ENCODE data around the gene SEPTIN12. TPM values are rescaled to one million over a fixed set of nuclear protein-coding genes. Genes with fewer than 3 reads are reported as not detected.

Gene SEPTIN12
- polyA plus RNA-seq, 3 donors: not detected

DNA sequence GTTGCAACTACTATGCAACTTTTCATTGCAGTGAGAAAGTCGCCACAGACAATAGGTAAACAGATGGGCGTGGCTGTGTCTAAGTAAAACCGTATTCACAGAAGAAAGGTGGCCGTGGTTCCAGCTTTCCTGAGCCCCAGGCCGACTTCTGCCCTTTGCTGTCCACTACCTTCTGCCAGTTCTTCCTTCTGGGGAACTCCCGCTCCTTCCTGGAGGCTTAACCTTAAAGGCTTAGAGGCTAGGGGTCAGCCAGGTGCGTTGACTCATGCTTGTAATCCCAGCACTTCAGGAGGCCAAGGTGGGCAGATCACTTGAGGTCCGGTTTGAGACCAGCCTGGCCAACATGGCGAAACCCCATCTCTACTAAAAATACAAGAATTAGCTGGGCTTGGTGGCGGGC lies 2.1 kb upstream of the SEPTIN12 start:
- Mint-ChIP-seq H3K27me3 (ENCODE audit: low read depth in 3 of 3) (peaks cover 0 to 7% (median 5%) of the 10 kb centered on the region in 3 donors), H3K4me3 (no peak overlapping the region), H3K9me3 (peaks cover 0 to 2% (median 0%) of the 10 kb centered on the region in 7 donors), H3K27ac (no peak overlapping the region), H3K36me3 (peaks cover 0 to under 1% of the 10 kb centered on the region in 2 donors), H3K4me1 (peaks cover 3% of the 10 kb centered on the region)
- no peak overlapping the region for H3K9ac ChIP-seq (ENCODE audit: insufficient read depth, low read length, poor library complexity, severe bottlenecking)
- no peak for DNase-seq
- H3K4me1 ChIP-seq (ENCODE audit: control insufficient read depth in 1 of 2, insufficient read depth in 2 of 2, low read length in 2 of 2): no peaks in the 10 kb centered on the region
- no peak overlapping the region for H3K27ac ChIP-seq (ENCODE audit: low read depth in 1 of 2, low read length in 2 of 2)
- 92% methylated on average over 7 of the region's 10 CpGs for WGBS (ENCODE audit: insufficient coverage)
- H3K27me3 ChIP-seq (ENCODE audit: control insufficient read depth in 2 of 2, insufficient read depth in 2 of 2, low read length in 2 of 2): no peaks in the 10 kb centered on the region
- H3K4me3 ChIP-seq (replicated peaks in 1 of 3; ENCODE audit: low read depth in 2 of 3, low read length in 3 of 3): no peak overlapping the region
- H4K20me1 ChIP-seq (ENCODE audit: insufficient read depth, low read length): no peaks in the 10 kb centered on the region
- no peaks in the 10 kb centered on the region for H3K9me3 ChIP-seq (replicated peaks in 1 of 2; ENCODE audit: control insufficient read depth in 1 of 2, insufficient read depth in 1 of 2, low read length in 2 of 2)
- intact Hi-C loops (cut with micrococcal nuclease): no loop called here
- no peaks in the 10 kb centered on the region for H3K79me2 ChIP-seq (ENCODE audit: insufficient read depth, low read length)
- no peak overlapping the region for H2AFZ ChIP-seq (ENCODE audit: insufficient read depth, low read depth, low read length, poor library complexity, severe bottlenecking)
- no peak overlapping the region for H3K4me2 ChIP-seq (replicated peaks; ENCODE audit: extremely low read depth, low read length, poor library complexity, severe bottlenecking)
- no peak for TF ChIP-seq CTCF (IDR thresholded peaks at IDR 0.05)
- no peaks in the 10 kb centered on the region for H3K36me3 ChIP-seq (replicated peaks in 1 of 2; ENCODE audit: control insufficient read depth in 1 of 2, insufficient read depth in 2 of 2, low read length in 2 of 2)

GRCh38 chr16:4788910-4789309 lies 765 bp upstream of the SEPTIN12 start:
- Mint-ChIP-seq H3K27me3 (ENCODE audit: low read depth in 3 of 3) (peaks cover 1 to 9% (median 5%) of the 10 kb centered on the region in 3 donors), H3K36me3 (no peaks in the 10 kb centered on the region), H3K4me1 (peaks cover 3% of the 10 kb centered on the region), H3K4me3 (no peak overlapping the region), H3K9me3 (peaks cover 0 to 2% (median 0%) of the 10 kb centered on the region in 7 donors), H3K27ac (no peak overlapping the region)
- Histone ChIP-seq H2AFZ (ENCODE audit: insufficient read depth, low read depth, low read length, poor library complexity, severe bottlenecking) (no peak overlapping the region), H3K27ac (ENCODE audit: low read depth in 1 of 2, low read length in 2 of 2) (no peak overlapping the region), H3K4me2 (replicated peaks; ENCODE audit: extremely low read depth, low read length, poor library complexity, severe bottlenecking) (no peak overlapping the region), H3K9me3 (replicated peaks in 1 of 2; ENCODE audit: control insufficient read depth in 1 of 2, insufficient read depth in 1 of 2, low read length in 2 of 2) (no peaks in the 10 kb centered on the region), H3K27me3 (ENCODE audit: control insufficient read depth in 2 of 2, insufficient read depth in 2 of 2, low read length in 2 of 2) (no peaks in the 10 kb centered on the region), H4K20me1 (ENCODE audit: insufficient read depth, low read length) (no peaks in the 10 kb centered on the region), H3K79me2 (ENCODE audit: insufficient read depth, low read length) (no peaks in the 10 kb centered on the region), H3K4me3 (replicated peaks in 1 of 3; ENCODE audit: low read depth in 2 of 3, low read length in 3 of 3) (no peak overlapping the region), H3K36me3 (replicated peaks in 1 of 2; ENCODE audit: control insufficient read depth in 1 of 2, insufficient read depth in 2 of 2, low read length in 2 of 2) (no peaks in the 10 kb centered on the region), H3K4me1 (ENCODE audit: control insufficient read depth in 1 of 2, insufficient read depth in 2 of 2, low read length in 2 of 2) (no peaks in the 10 kb centered on the region), H3K9ac (ENCODE audit: insufficient read depth, low read length, poor library complexity, severe bottlenecking) (no peak overlapping the region)
- no CpG with 5 or more reads among the region's 7 CpGs for WGBS (ENCODE audit: insufficient coverage)
- no peak for DNase-seq
- intact Hi-C loops (cut with micrococcal nuclease): no loop called here
- no peak for TF ChIP-seq CTCF (IDR thresholded peaks at IDR 0.05)
